Renal pelvis (tissue), 4 donors: ENCODE measurements around the gene IGF2BP1. TPM values are rescaled to one million over a fixed set of nuclear protein-coding genes. Genes with fewer than 3 reads are reported as not detected.
"Not testable (repeated sequence)": the region's sequence is repeated elsewhere in the genome, so short reads cannot be mapped to it uniquely, and the experiment has no call there.

ENCODE experiments used
- DNase-seq: peaks from one replicate; pipeline ENCODE4 v3.0.0-alpha.2; 2013
- polyA plus RNA-seq, 3 donors: library from polyadenylated mRNA; unstranded; fragments of 120-200 nt; gene quantifications; one replicate each; pipeline ENCODE4 v1.2.1, GENCODE V29; 2013; ENCODE audit not compliant: insufficient read length in 3 of 3

IGF2BP1 gene
- polyA plus RNA-seq, 3 donors = 25.4 to 31.8 (median 27.0) TPM

DNA sequence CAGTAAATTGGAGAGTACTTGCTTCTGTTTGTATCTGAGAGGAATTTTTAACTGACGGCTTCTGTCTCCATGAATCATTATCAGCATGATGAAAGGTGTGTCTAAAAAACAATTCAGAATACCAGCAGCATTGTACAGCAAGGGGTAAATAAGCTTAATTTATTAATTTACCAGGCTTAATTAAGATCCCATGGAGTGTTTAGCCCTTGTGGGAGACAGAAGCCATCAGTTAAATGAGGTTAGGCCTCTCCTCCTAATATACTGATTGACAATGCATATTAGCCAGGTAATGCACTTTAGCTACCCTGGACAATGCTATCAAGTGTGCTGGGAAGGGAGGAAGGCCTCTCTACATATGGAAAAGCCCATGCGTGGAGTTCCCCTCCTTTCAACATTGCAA, 53.4 kb downstream of the IGF2BP1 start:
- DNase-seq = no peak

DNA sequence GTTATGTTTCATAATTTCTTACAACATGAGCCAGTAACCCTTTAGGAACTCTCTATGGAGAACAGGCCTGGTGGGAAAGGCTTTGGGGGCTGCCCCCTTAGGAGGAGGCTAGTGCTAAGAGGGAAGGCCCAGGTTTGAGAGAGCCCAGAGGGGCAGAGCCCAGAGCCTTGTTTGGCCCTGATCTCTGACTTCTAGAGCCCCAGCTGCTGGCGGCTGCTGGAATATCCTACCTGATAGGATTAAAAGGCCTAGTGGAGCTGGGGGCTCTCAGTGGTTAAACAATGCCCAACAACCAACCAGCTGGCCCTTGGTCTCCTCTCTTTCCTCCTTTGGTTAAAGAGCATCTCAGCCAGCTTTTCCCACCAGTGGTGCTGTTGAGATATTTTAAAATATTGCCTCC, 54.1 kb downstream of the IGF2BP1 start:
- no peak for DNase-seq

DNA sequence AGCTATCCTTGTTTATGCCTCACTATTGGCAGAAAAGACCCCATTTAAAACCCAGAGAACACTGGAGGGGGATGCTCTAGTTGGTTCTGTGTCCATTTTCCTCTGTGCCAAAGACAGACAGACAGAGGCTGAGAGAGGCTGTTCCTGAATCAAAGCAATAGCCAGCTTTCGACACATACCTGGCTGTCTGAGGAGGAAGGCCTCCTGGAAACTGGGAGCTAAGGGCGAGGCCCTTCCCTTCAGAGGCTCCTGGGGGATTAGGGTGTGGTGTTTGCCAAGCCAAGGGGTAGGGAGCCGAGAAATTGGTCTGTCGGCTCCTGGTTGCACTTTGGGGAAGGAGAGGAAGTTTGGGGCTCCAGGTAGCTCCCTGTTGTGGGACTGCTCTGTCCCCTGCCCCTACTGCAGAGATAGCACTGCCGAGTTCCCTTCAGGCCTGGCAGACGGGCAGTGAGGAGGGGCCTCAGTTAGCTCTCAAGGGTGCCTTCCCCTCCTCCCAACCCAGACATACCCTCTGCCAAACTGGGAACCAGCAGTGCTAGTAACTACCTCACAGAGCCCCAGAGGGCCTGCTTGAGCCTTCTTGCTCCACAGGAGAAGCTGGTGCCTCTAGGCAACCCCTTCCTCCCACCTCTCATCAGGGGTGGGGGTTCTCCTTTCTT, 56.1 kb downstream of the IGF2BP1 start:
- no peak for DNase-seq

DNA sequence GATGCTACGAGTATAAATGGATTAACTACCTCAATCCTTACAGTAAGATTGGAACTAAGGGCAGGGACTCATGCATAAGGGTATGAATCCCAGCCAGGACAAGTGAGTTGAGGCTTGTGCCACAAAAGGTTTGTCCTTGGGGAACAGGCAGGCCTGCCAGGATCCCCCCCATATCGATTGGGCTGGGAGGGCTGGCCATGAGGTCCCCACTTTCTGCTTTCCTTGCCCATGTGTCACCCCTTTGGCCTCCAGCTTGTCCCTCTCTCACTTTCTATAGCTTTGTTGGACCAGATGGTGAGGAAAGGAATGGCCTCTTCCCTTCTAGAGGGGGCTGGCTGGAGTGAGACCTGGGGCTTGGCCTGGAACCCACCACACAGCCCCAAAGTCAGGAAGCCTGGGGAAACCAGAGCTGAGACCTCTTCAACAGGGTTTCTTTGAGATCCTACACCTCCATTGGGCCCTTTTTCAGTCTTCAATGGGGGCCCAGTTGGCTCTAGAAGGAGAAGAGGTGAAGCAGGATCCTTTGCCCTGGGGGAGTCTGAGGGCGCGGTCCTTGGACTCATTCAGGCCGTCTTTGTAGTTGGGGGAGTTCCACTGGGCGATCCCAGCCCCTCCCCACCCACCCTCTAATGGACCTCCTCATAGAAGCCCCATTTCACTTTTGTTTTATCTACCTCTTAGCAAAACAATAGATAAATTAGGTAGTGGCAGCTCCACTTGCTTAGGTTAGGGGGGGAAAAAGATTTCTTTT, 57.3 kb downstream of the IGF2BP1 start:
- DNase-seq = no peak

DNA sequence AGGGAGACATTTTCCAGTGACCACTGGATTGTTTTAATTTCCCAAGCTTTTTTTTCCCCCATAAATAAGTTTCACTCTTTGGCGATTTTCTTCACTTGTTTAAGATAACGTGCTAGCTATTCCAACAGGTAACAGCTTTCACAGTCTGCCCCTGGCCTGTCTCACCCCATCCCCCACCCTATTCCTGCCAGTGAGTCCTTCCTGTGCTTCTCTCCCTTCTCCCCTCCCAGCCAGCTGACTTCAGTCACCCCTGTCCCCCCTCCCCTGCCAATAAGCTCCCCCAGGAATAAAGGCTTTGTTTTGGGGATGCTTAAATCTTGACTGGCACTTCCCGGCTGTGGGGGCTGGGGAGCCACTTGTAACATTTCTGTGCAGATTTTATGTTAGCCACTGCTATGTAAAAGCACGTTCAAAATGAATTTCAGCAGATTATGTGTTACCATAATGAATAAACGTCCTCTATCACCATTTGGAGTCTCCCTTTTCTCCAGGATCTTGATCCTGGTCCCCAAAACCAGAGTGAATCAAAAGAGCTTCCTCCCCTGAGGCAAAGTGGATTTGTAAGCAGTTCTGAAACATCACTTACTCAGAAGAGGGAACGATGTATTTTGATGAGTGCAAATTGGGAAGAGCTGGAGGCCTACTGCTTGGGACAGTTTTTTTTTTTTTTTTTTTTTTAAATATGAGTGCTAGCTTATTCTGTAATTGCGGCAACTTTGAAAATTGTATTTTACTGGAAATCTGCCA, 58.2 kb downstream of the IGF2BP1 start:
- DNase-seq = no peak

DNA sequence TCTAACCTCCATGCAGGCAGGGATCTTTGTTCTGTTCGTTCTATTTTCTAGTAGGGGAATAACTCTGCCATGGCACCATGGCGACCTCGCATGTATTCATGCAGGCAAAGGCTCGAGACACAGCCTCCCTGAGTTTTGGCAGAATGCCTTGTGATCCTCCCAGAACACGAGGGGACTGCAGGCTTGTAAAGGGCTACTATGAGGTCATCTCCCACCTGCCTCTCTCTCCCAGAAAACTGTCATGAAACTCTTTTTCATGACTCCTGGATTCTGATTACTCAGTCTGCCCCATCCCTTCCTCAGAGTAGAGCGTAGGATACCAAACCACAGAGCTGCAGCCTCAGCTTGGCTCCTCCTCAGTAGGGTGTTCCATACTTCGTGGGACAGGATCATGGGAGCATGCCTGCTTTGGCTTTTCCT, 64.3 kb downstream of the IGF2BP1 start:
- no peak for DNase-seq

DNA sequence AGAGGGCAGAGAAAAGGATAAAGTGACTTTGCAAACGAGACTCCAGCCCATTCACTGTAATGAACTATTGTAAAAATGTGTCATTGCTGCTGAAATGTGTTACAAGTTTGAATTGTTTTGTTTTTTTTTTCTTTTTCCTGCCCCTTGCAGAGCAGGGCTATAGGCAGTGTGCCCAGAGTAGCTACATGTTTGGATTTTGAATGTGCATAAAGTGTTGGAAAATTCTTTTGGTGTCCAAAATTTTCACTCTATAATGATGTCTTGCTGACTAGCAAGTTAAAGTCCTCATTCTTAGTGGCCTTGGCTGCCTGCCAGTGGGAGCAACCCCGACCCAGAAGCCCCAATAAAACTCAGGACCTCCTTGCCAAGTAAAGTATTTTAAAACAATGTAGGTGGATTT, 66.5 kb downstream of the IGF2BP1 start:
- DNase-seq = no peak

DNA sequence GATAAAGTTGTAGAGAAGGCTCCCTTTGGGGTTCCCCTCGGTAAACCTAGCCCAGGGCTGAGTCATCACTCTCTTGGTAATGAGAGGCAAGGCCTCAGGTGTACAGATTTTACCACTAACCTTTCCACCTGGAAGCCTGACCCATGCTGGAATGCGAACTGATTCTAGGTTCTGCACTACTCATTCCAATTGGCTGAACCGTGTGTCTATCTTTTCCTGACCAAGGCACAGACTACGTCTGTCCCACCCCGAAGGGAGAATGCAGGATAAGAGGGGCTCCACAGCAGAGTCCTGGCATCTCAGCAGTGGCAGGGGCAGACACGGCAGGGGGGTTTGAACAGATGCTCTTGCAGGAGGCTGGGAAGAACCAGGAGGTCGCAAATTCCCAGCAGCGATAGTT, 70.0 kb downstream of the IGF2BP1 start:
- DNase-seq = no peak

DNA sequence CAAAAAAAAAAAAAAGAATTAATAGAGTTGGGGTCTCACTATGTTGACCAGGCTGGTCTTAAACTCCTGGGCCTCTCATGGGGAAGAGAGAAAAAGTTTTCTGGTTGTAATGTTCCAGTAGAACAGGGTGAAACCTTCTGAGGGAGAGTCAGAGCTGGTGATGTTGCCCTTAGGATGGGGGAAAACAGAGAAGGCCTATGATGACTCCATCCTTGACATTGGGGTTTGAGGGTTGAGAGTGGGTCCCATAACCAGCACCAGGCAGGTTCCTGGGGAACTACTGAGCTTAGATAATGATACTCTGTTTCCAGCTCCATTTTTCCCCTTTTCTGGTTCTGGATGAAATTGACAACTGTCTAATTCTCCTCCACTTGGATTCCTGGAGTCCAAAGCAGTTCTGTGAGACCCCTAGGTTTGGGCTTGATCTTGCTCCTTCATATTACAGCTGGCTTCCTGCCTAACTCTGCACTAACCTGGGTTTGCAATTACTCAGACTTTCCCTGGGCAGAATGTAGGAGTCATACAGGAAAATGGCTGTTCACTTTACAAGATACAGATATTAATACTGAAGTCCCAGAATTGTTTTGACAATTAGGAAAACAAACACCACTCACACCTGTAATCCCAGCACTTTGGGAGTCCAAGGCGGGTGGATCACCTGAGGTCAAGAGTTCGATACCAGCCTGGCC, 72.5 kb downstream of the IGF2BP1 start:
- DNase-seq = no peak

DNA sequence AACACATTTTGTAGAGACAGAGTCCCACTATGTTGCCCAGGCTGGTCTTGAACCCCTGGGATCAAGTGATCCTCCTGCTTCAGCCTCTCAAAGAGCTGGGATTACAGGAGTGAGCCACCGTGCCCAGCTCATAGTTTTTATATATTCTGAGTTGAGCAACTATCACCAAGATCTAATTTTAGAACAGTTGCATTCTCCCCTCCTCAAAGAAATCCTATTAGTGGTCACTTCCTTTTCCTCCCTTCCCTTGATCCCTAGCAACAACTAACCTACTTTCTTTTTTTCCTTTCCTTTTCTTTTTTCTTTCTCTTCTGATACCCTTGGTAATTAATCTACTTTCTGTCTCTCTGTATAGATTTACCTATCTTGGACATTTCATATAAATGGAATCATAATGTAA, 73.9 kb downstream of the IGF2BP1 start:
- no peak for DNase-seq

DNA sequence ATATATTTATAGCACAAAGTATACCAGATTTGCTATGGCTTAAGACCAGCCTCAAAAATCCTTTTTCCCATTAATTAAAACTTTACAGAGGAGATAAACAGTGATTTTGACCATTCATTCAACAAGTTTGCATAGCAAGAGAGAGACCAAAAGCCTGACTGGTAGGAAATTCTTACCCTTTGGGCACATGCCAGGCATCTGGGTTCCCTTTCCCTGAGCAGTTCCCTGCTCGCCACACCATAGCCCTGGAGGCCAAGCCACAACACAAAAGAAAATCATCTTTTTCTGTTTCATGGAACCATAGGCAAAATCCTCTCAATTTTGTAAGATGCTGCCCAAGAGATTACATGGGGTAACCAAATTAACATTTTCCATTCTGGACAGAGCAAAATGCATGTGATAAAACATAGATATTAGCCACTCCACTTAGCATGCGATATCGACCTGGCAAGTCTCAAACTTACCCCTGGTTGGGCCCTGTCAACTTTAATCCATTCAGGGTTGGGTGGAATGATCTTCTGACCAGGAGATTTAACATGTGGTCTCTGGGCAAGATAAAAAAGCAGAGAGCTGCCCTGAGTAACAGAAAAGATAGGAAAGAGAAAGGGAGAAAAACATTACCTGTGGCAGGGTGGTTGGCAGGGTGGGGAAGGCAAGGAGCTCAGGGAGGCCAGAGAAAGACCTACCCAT, 77.8 kb downstream of the IGF2BP1 start:
- no peak for DNase-seq

DNA sequence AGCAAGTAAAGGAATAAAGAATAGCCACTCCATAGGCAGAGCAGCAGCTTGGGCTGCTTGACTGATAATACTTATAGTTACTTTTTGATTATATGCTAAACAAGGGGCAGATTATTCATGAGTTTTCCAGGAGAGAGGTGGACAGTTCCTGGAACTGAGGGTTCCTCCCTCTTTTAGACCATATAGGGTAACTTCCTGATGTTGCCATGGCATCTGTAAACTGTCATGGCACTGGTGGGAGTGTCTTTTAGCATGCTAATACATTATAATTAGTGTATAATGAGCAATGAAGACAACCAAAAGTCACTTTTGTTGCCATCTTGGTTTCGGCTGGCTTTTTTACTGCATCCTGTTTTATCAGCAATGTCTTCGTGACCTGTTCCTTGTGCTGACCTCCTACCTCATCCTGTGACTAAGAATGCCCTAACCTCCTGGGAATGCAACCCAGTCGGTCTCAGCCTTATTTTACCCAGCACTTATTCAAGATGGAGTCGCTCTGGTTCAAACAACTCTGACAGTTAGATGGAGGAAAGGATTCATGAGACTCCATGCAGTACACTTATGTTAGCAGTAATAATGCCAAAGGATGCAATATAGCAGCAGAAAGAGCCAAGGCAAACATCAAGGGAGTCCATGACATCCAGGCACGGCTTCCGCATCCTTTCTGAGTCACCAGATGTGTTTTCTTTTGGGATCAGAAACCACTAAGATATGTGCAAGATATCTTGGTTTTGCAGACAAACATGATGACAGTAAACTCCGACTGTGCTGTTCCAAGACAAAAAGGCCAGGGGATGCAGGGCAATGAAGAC, 79.6 kb downstream of the IGF2BP1 start:
- DNase-seq = no peak

DNA sequence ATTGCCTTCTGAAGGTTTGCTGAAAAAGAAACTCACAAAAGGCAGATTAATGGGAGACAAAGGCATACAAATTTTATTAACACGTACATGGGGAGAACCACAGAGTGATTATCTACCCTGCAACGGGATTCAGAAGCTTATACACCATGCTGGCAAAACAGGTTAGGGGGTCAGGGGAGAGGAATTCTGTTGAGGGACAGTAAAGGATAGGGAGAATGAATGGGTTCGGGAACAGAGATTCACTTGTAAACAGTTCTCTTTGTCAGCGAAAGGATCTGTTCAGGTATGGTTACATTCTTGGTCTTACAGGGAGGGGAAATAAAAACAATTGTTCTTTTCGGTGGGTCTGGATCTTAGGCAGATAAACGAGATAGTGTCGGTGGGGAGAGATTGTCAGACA, 81.1 kb downstream of the IGF2BP1 start:
- DNase-seq = no peak

DNA sequence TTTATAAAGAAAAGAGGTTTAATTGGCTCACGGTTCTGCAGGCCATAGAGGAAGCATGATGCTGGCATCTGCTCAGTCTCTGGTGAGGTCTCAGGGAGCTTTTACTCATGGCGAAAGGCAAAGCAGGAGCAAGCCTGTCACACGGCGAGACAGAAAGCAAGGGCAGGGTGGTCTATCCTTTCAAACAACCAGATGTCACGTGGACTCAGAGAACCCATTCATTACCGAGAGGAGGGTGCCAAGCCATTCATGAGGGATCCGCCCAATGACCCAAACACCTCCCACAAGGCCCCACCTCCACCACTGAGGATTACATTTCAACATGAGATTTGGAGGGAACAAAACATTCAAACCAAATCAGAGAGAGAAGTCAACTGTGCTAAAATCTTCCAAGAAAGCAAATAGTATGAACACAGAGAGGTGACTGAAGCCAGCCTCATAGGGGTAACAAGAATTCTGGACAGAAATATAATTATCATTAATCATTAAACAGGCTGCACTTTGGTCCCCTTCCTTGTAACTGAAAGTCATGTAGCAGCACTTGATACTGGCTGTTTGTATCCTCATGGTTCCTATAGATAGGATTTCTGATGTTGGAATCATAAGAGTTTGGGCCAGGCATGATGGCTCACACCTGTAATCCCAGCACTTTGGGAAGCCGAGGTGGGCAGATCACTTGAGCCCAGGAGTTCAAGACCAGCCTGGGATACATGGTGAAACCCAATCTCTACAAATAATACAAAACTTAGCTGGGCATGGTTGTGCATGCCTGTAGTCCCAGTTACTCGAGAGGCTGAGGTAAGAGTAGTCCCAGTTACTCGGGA, 82.9 kb downstream of the IGF2BP1 start:
- no peak for DNase-seq

DNA sequence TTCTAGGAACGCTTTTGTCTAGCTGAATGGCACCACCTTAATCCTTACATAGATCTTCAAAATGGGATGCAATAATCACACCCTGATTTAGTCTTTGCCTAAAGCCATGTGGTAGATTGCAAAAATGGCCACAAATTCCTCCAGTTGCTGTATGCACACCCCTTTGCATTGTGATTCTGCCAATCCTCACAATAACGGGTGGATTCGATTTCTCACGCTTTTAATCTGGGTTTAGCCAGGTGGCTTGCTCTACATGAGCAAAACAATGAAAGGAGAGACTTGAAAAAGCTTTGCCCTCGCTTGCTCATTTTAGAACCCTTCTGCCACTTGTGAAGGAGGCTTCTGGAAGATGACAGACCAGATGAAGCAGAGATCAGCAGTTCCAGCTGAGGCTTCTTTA, 85.0 kb downstream of the IGF2BP1 start:
- DNase-seq = no peak

DNA sequence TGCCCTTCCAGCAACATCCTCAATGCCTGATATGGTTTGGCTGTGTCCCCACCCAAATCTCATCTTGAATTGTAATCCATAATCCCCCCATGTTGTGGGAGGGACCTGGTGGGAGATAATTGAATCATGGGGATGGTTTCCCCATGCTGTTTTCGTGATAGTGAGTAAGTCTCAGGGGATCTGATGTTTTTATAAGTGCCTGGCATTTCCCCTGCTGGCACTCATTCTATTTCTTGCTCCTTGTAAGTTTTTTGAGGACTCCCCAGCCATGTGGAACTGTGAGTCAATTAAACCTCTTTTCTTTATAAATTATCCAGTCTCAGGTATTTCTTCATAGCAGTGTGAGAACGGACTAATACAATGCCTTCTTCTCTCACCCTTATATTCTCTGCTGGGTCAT, 87.9 kb downstream of the IGF2BP1 start:
- DNase-seq = not testable (repeated sequence)

DNA sequence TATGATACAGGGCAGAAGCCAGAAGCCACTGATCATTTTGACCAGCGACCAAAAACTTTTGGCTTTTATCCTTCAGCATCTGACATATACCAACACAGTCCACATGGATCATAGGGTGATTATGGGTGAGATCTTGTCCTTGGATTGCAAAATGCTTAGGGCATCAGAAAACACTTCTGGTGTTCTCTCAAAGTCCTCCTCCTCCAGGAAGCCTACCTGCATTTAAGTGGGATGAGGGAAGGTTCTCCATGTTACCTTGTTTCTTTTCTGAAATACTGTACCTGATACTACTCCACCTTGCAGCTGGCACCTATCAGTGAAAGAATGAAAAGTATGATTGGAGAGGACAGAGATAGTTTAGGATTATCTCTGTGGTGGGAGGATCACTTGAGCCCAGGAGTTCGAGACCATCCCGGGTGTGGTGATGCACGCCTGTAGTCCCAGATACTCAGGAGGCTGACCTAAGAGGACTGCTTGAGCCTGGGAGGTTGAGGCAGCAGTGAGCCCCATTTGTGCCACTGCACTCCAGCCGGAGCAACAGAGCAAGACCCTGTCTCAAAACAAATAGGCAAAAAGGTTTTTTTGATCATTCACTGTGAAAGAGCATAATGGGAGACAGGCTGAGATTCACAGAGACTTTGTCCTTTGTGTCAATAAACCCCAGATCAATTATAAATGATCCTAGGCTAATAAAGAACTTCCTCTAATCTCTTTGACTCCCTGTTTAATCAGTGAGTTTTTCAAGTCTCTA, 88.6 kb downstream of the IGF2BP1 start:
- no peak for DNase-seq

DNA sequence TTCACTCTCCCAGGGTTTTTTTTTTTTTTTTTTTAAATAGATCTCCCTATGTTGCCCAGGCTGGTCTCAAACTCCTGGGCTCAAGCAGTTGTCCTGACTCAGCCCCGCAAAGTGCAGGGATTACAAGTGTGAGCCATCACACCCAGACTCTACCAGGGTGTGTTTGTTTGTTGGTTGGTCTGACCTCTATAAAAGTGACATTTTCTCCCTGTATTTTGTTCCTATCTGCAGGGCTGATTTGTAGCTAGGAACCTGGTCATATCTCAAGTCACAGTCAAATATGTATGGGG, 89.1 kb downstream of the IGF2BP1 start:
- no peak for DNase-seq

DNA sequence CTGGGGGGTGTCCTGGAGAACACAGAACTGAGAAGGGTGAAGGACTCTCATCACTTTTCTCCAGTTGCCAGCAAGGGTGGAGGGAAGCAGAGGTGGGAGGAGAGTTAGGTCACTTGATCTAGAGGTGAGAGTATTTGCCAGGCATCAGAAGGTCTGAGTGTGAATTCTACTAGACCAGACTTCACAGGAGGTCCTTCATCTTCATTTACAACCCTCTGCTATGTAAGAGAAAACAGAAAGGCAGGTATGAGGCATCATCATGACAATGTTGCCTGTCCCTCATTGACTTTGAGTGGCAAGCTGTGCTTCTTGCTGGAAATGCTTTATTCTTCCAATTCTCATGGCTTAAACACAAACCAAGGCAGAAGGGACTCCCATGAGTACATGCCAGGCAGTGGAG, 89.5 kb downstream of the IGF2BP1 start:
- DNase-seq = no peak

DNA sequence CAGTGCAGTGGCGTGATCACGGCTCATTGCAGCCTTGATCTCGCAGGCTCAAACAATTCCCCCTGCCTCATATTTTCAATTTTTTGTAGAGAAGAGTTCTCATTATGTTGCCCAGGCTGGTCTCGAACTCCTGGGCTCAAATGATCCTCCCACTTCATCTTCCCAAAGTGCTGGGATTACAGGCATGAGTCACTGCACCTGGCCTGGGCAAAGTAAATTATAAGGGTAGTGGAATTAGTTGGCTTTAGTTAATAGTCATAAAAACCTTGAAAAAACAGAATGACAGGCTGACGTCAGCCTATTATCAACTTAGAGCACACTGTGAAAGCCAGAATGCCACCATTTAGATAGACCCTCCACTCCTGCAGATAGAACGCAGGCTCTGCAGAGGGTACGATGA, 91.9 kb downstream of the IGF2BP1 start:
- no peak for DNase-seq
